Lower leg skin (tissue), 4 donors: Measurements from ENCODE around the gene STAT4. TPM values are rescaled to one million over a fixed set of nuclear protein-coding genes. Genes with fewer than 3 reads are reported as not detected.

Source experiments
- DNase-seq, 2 donors: peaks; one replicate each; pipeline ENCODE4 v3.0.0-alpha.2; 2019; ENCODE audit warnings: low spot score in 2 of 2
- H3K4me3 ChIP-seq: fragments of 200-600 bp; sonication (generic); 2 replicates; pipeline ENCODE4 v1.5.1; 2017; ENCODE audit warnings: mild to moderate bottlenecking, low read depth; ENCODE audit not compliant: poor library complexity, severe bottlenecking
- CTCF ChIP-seq, 3 donors: fragments of 450-650 bp; IDR thresholded peaks; one replicate each; pipeline ENCODE4 v1.5.1; 2016; ENCODE audit warnings: antibody characterized with exemption in 3 of 3, mild to moderate bottlenecking in 3 of 3, moderate library complexity in 2 of 3
- POLR2A ChIP-seq, 2 donors: fragments of 450-650 bp; IDR thresholded peaks; one replicate each; pipeline ENCODE4 v1.6.1; 2016 to 2017; ENCODE audit warnings: antibody characterized with exemption in 2 of 2, mild to moderate bottlenecking in 1 of 2, moderate library complexity in 1 of 2
- WGBS, 2 donors: methylation state at CpG; one replicate each; pipeline ENCODE4 v1.1.5; 2018; 5-methylcytosine and 5-hydroxymethylcytosine counted together
- intact Hi-C: fragments of 100-400 bp; cut with DNase I; formaldehyde crosslinking; loops from one replicate; pipeline ENCODE4 v1.15.0; 2023; ENCODE audit warnings: low total_unique reads
- total RNA-seq, 4 donors: library from RNA; depleted of rRNA; stranded (reverse); fragments of >200 nt; gene quantifications; one replicate each; pipeline ENCODE4 v1.1.0, GENCODE V29; 2016

STAT4 gene
- total RNA-seq, 4 donors from 2014 or later: 0.46 to 4.3 (median 1.3) TPM

- no peak for DNase-seq
- no peak overlapping the region for H3K4me3 ChIP-seq
- intact Hi-C loops: no loop called here
- TF ChIP-seq POLR2A (IDR thresholded peaks at IDR 0.05): no peak
- no peak for TF ChIP-seq CTCF (IDR thresholded peaks at IDR 0.05)
- WGBS, 2 donors: 72% methylated on average over 4 of the region's 4 CpGs
These were observed 143.6 kb downstream of the STAT4 start for GRCh38 chr2:191006997-191007783.

- 93% methylated on average over 3 of the region's 3 CpGs for WGBS, 2 donors
These were observed 144.5 kb downstream of the STAT4 start for GRCh38 chr2:191006297-191006696.

GRCh38 chr2:191003405-191004309, 147.1 kb downstream of the STAT4 start:
- 92% methylated on average over 6 of the region's 6 CpGs for WGBS, 2 donors
- intact Hi-C loops: no loop called here
- DNase-seq: no peak
- H3K4me3 ChIP-seq: no peak overlapping the region
- TF ChIP-seq POLR2A (IDR thresholded peaks at IDR 0.05) (no peak), CTCF (IDR thresholded peaks at IDR 0.05) (no peak)

More at GRCh38 chr2:191006297-191006696, 144.5 kb downstream of the STAT4 start:
- H3K4me3 ChIP-seq: no peak overlapping the region
- intact Hi-C loops: no loop called here
- DNase-seq: no peak
- no peak for TF ChIP-seq CTCF (IDR thresholded peaks at IDR 0.05)
- no peak for TF ChIP-seq POLR2A (IDR thresholded peaks at IDR 0.05)

- TF ChIP-seq POLR2A (IDR thresholded peaks at IDR 0.05) (no peak), CTCF (IDR thresholded peaks at IDR 0.05) (no peak)
- no peak for DNase-seq
- intact Hi-C loops: no loop called here
- no peak overlapping the region for H3K4me3 ChIP-seq
- 77 to 87% methylated on average over 3 of the region's 3 CpGs for WGBS, 2 donors
These were observed 149.2 kb downstream of the STAT4 start for GRCh38 chr2:191001624-191002023.

GRCh38 chr2:191001032-191001431, 149.8 kb downstream of the STAT4 start:
- 34 to 43% methylated on average over 2 of the region's 2 CpGs for WGBS, 2 donors
- no peak for TF ChIP-seq CTCF (IDR thresholded peaks at IDR 0.05)
- TF ChIP-seq POLR2A (IDR thresholded peaks at IDR 0.05): no peak
- H3K4me3 ChIP-seq: no peak overlapping the region

More at GRCh38 chr2:191001032-191001431, 149.8 kb downstream of the STAT4 start:
- intact Hi-C loops: no loop called here
- no peak for DNase-seq
